ENCODE results near the gene CLASP1. TPM values are rescaled to one million over a fixed set of nuclear protein-coding genes. Genes with fewer than 3 reads are reported as not detected.
"Not testable (repeated sequence)": the region's sequence is repeated elsewhere in the genome, so short reads cannot be mapped to it uniquely, and the experiment has no call there.

CLASP1 gene
- polyA plus RNA-seq, 3 donors: 7.9 to 17.1 (median 16.2) TPM

GRCh38 chr2:121634354-121635307 is 14.6 kb downstream of the CLASP1 start:
- H3K27ac ChIP-seq (ENCODE audit: low read depth, low read length): no peak overlapping the region

GRCh38 chr2:121633463-121633862 is 15.8 kb downstream of the CLASP1 start:
- WGBS, 3 donors: 82 to 93% (median 90%) methylated on average over 4 of the region's 4 CpGs

More at GRCh38 chr2:121634354-121635307, 14.6 kb downstream of the CLASP1 start:
- WGBS, 3 donors: 51 to 66% (median 65%) methylated on average over 6 of the region's 6 CpGs

GRCh38 chr2:121627525-121628050 is 21.7 kb downstream of the CLASP1 start:
- 53 to 74% (median 74%) methylated on average over 4 of the region's 4 CpGs for WGBS, 3 donors
- no peak overlapping the region for H3K27ac ChIP-seq (ENCODE audit: low read depth, low read length)

More at GRCh38 chr2:121633463-121633862, 15.8 kb downstream of the CLASP1 start:
- no peak overlapping the region for H3K27ac ChIP-seq (ENCODE audit: low read depth, low read length)

- 72 to 80% (median 77%) methylated on average over 4 of the region's 4 CpGs for WGBS, 3 donors
- H3K27ac ChIP-seq (ENCODE audit: low read depth, low read length): no peak overlapping the region
Observed at GRCh38 chr2:121626777-121627524, 22.3 kb downstream of the CLASP1 start.

- no peak overlapping the region for H3K27ac ChIP-seq (ENCODE audit: low read depth, low read length)
- whole genome bisulfite sequencing, 3 donors: 93 to 98% (median 94%) methylated on average over 3 of the region's 3 CpGs
Observed at GRCh38 chr2:121625953-121626352, 23.3 kb downstream of the CLASP1 start.

GRCh38 chr2:121617042-121617599 is 32.1 kb downstream of the CLASP1 start:
- 61 to 73% (median 66%) methylated on average over 4 of the region's 4 CpGs for WGBS, 3 donors
- no peak overlapping the region for H3K27ac ChIP-seq (ENCODE audit: low read depth, low read length)

- 79 to 96% (median 85%) methylated on average over 1 of the region's 1 CpG for whole genome bisulfite sequencing, 3 donors
- H3K27ac ChIP-seq (ENCODE audit: low read depth, low read length): no peak overlapping the region
Observed at GRCh38 chr2:121613774-121614173, 35.5 kb downstream of the CLASP1 start.

- no peak overlapping the region for H3K27ac ChIP-seq (ENCODE audit: low read depth, low read length)
Observed at GRCh38 chr2:121613152-121613551, 36.1 kb downstream of the CLASP1 start.

GRCh38 chr2:121611730-121612705 is 37.2 kb downstream of the CLASP1 start:
- H3K27ac ChIP-seq (ENCODE audit: low read depth, low read length): no peak overlapping the region
- 44 to 93% (median 59%) methylated on average over 1 of the region's 1 CpG for WGBS, 3 donors

GRCh38 chr2:121611048-121611649 is 38.1 kb downstream of the CLASP1 start:
- WGBS, 3 donors: 53 to 93% (median 60%) methylated on average over 2 of the region's 2 CpGs
- not testable (repeated sequence) for H3K27ac ChIP-seq (ENCODE audit: low read depth, low read length)

- H3K27ac ChIP-seq (ENCODE audit: low read depth, low read length): not testable (repeated sequence)
Observed at GRCh38 chr2:121610487-121610874, 38.8 kb downstream of the CLASP1 start.

GRCh38 chr2:121608967-121609366 is 40.3 kb downstream of the CLASP1 start:
- no peak overlapping the region for H3K27ac ChIP-seq (ENCODE audit: low read depth, low read length)
- WGBS, 3 donors: 57 to 63% (median 61%) methylated on average over 3 of the region's 3 CpGs

GRCh38 chr2:121608367-121608766 is 40.9 kb downstream of the CLASP1 start:
- H3K27ac ChIP-seq (ENCODE audit: low read depth, low read length): no peak overlapping the region
- WGBS, 3 donors: 72 to 88% (median 77%) methylated on average over 4 of the region's 4 CpGs

GRCh38 chr2:121605820-121606733 is 43.2 kb downstream of the CLASP1 start:
- H3K27ac ChIP-seq (ENCODE audit: low read depth, low read length): no peak overlapping the region

GRCh38 chr2:121603185-121603584 is 46.1 kb downstream of the CLASP1 start:
- 96 to 100% (median 99%) methylated on average over 1 of the region's 1 CpG for WGBS, 3 donors
- no peak overlapping the region for H3K27ac ChIP-seq (ENCODE audit: low read depth, low read length)

More at GRCh38 chr2:121605820-121606733, 43.2 kb downstream of the CLASP1 start:
- 64 to 79% (median 78%) methylated on average over 11 of the region's 11 CpGs for WGBS, 3 donors

- no peak overlapping the region for H3K27ac ChIP-seq (ENCODE audit: low read depth, low read length)
Observed at GRCh38 chr2:121599963-121600651, 49.2 kb downstream of the CLASP1 start.

Data from adipose tissue (tissue), 3 donors.